GM19467 (cell line): ENCODE results near the gene C1QL1.

Experiments
- ATAC-seq: cut with Tn5 transposase; IDR thresholded peaks from one replicate; pipeline ENCODE4 v1.9.1; 2021; ENCODE audit warnings: mild to moderate bottlenecking, moderate library complexity; ENCODE audit not compliant: unreplicated experiment

C1QL1 gene

GRCh38 chr17:44968225-44969143 lies at the start of gene C1QL1:
Gene C1QL1 (minus strand): TSS chr17:44968303. CDS start chr17:44968048, 255 bp downstream.
- peak; percentile 71 for ATAC-seq

GRCh38 chr17:45016823-45017222 lies 48.7 kb upstream of the C1QL1 start:
- ATAC-seq = no peak

DNA sequence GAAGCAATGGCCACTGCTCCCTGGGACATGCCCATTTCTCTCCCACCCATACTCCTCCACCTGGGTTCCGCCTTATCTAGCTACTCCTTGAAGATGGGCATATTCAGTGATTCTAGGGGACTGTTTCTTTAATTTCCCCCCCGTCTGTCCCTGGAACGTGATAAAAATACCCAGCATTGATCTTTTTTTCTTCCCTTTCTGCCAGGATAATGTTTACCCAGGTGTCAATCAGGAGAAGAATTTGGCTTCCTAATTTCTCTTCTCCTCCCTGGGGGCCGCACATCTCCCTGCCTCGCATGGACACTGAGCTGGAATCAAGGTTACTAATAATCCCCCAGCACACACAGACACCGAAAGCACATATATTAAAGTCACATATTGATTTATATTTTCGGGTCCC lies 48.1 kb upstream of the C1QL1 start:
- ATAC-seq = no peak

GRCh38 chr17:45013021-45013997 lies 45.2 kb upstream of the C1QL1 start:
- no peak for ATAC-seq

- no peak for ATAC-seq
These were observed 43.7 kb upstream of the C1QL1 start for GRCh38 chr17:45011767-45012166.

GRCh38 chr17:45009676-45010467 lies 41.8 kb upstream of the C1QL1 start:
- no peak for ATAC-seq

GRCh38 chr17:45008216-45008615 lies 40.1 kb upstream of the C1QL1 start:
- no peak for ATAC-seq

GRCh38 chr17:45006927-45007461 lies 38.9 kb upstream of the C1QL1 start:
- no peak for ATAC-seq

DNA sequence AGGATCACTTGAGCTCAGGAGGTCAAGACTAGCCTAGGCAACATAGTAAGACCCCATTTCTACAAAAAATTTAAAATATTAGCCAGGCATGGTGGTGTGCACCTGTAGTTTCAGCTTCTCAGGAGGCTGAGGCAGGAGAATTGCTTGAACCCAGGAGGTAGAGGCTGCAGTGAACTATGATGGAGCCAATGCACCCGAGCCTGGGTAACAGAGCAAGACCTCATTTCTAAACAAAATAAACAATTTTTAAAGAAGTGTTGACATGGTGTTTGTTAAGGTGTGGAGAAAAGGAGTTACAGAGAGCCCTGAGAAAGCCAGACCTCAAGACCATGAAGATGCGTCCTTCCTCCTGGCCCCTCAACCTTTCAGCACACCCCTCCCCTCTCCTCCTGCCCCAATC lies 37.6 kb upstream of the C1QL1 start:
- no peak for ATAC-seq

DNA sequence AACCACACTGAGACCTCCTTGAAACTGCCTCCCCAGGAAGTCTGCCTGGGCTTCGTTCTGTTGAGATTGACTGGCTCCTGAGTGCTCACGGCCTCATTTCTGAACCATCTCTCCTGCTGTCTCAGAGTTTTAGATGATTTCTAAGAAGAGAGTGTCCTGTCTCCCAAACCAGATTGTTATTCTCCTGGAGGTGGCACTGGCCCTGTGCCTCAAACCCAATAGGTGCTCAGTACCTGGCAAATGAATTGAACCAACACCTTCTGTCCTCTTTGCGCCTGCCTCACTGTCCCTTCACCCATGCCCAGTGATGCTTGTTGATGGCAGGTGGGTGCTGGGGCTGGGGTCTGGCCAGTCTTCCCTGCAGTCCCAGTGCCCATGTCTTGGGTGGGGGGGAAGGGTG lies 36.3 kb upstream of the C1QL1 start:
- no peak for ATAC-seq

DNA sequence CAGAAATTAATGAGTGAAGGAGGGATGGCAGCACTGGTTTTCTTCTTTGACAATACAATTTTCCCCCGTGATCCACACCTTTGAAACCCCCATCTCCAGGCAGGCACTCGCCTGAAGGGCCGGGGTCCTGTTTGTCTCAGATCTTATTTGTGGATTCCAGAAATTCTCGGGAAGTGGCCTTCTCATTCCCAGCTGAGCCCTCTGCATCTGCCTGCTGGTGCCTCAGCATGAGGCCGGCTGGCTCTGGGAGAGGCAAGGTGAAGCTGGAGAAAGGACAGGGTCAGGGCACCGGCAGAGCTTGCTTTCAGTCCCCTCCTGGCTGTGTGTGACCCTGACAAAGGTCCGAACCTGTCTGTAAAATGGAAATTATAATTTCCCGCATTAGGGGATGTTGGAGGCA lies 35.8 kb upstream of the C1QL1 start:
- ATAC-seq = no peak

- no peak for ATAC-seq
These were observed 33.2 kb upstream of the C1QL1 start for GRCh38 chr17:45001310-45001709.

DNA sequence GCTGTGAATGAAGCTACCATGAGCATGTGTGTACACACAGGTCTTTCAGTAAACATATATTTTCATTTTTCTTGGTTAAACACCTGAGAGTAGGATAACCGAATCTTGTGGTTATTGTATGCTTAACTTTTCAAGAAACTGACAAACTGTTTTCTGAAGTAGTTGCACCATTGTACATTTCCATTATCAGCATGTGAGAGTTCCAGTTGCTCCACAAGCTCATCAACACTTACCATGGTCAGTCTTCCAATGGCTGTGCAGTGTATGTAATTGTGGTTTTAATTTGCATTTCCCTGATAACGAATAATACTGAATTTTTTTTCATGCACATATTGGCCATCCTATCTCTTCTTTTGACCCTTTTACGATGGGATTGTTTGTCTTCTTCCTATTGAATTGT lies 31.3 kb upstream of the C1QL1 start:
- ATAC-seq = no peak

DNA sequence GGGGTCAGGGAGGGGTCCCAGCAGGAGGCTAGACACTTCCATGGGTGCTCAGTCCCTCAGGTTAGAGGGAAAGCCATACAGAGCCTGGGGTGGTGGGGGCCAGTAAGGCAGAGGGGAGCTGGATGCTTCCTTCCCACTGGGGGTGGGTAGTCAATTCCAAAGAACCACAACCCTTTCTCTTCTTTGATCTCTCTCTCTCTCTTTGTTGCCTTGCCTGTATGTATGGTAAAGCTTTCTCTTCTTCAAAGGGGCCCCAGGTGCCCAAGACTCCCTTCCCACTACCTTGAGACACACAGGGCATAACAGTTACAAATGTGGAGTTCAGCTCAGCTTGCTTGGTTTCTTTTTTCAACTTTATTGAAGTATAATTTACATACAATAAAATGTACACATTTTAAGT lies 30.5 kb upstream of the C1QL1 start:
- ATAC-seq = no peak

DNA sequence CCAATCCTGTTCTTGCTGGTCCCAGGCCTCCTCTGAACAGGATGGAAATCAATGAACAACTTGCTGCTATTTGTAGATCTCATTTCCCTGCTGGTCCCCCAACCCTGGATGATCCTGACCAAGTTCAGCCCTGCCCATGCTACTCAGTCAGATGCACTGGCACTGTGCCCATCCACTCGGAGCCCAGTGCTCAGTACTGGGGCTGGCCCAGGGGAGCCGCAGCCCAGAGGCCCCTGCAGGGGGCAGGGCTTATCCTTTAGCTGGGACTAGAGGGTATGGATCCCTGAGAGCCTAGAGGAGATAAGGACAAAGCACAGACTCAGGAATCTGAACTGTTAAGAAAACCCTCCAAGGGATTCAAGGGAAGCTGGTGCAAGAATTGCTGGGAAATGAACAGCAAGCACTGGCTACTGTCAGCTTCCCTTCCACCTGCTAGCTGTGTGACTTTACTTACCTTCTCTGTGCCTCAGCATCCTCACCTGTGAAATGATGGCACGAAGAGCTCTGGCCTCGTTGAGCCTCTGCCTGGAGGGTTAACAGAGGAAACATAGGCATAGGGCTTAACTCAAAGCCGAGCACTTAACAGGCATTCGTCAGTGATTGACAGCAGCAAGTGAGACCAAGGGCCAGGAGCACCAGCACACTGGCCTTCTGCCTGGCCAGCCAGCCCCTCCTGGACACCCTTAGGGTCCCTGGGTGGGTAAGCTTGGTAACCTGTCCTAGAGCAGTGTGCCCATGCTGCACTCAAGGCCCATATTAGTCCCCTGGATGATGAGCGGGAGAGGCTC lies 29.8 kb upstream of the C1QL1 start:
- no peak for ATAC-seq

GRCh38 chr17:44996304-44996703 lies 28.2 kb upstream of the C1QL1 start:
- no peak for ATAC-seq

DNA sequence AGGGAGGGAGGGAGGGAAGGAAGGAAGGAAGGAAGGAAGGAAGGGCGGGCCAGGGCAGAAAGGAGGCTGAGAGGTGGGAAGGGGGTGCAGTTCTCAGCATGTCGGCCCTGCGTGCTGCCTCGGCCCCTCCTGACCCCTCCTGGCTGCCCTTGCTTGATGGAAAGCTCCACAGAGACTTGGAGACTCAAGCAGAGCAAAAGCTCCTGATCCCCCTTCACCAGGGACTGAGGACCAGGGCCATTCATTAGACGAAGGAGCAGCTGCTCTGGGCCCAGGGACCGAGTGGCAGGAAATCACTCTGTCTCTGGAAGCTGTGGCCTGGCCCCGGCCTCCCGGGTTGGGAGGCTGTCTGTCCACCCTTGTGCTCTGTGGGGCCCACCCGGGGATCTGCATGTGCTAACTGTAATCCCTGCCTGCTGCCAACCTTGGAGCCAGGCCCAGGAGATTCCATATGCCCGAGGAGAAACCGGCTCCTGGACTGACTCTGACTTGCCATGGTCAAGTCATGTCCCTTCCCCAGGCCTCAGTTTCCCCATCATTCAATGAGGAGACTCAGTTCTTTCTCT lies 27.4 kb upstream of the C1QL1 start:
- no peak for ATAC-seq

DNA sequence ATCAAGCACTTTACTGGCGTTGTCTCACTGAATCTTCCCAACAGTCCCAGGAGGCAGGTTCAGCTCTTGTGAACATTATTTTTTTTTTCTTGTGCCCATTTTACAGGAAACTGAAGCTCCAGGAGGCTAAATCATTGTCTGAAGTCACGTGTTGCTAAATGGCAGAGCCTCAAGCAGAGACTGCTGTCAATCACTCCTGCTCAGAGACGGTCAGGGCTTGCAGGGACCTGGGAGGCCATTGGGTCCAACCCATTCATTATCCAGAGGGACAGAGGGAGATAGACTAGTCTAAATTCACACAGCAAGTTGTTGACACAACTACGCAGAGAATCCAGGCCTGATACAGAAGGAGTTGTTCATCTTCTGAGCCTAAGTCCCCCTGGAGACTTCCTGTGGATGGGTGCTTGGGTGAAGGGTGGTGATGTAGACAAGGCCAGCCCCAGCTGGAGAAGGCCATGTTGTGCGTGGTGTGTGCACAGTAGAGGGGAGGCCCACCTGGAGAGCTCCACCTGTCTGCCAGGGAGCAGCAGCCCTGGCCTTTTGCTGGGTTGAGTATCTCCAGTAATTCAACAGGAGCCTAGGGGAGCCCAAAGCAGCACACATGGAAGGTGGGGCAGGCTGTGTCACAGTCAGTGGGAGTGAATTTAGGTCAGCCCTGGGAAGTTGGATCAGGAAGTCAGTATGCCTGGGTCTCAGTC lies 24.3 kb upstream of the C1QL1 start:
- ATAC-seq = no peak

DNA sequence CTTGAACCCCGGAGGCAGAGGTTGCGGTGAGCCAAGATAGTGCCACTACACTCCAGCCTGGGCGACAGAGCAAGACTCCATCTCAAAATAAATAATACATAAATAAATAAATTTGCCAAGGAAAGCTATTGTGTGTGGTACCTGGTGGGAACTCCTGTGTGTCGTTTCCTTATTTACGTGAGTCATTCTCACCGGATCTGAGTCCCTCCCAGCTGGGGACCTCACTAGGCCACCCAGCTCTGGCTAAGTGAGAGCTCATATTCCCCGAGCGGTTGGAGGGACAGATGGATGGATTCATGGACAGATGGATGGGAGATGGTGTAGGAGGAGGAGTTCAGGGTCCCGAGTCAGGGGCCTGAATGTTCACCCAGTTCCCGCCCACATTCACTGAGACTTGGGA lies 22.9 kb upstream of the C1QL1 start:
- no peak for ATAC-seq
